COLO668 (cell line): Measurements from ENCODE around the gene RPTOR.

ENCODE experiments used
- DNase-seq: peaks from one replicate; lab custom pipeline; 2025; ENCODE audit not compliant: unreplicated experiment; lab: John Stamatoyannopoulos, UW

Gene RPTOR

DNA sequence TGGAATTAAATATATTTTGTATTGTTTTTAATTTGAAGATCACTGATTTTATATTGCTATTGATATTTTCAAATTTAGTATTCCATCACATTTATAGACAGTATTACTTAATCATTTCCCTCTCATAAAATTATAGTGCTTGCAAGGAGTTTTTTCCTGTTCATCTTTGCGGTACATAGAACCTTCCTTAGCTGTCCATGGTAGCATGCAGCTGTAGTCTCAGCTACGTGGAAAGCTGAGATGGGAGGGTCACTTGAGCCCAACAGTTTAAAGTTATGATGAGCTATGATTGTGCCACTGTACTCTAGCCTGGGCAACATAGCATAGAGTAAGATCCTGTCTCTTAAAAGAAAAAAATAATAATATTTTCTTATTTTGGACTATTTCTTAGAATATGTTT is 231.2 kb downstream of the RPTOR start:
- DNase-seq: no peak

GRCh38 chr17:80777274-80777673 is 232.6 kb downstream of the RPTOR start:
- no peak for DNase-seq

GRCh38 chr17:80778716-80779115 is 234.1 kb downstream of the RPTOR start:
- no peak for DNase-seq

DNA sequence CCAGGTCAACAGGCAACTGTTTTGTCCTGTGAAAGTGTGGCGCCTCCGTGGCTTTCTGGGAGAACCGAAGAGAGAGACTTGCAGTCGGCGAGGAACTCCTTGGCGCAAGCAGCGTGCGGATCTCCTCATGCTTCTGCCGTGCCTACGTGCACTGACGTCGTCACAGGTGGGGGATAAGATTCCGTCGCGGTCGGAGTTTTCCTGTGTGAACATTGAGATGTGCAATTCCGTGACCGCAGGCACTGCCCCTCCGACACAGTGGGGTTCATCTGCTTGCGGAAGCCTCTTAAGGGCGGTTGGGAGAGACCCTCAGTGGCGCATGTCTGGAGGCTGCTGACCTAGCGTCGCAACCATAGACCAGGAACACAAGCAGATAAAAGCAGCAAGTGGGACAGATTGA is 234.7 kb downstream of the RPTOR start:
- DNase-seq: no peak

GRCh38 chr17:80779961-80780380 is 235.3 kb downstream of the RPTOR start:
- DNase-seq: no peak

- no peak for DNase-seq
Measured at GRCh38 chr17:80780381-80781198, 236.0 kb downstream of the RPTOR start.

- no peak for DNase-seq
Measured at GRCh38 chr17:80781211-80781610, 236.6 kb downstream of the RPTOR start.

GRCh38 chr17:80781807-80782277 is 237.2 kb downstream of the RPTOR start:
- DNase-seq: no peak

GRCh38 chr17:80782536-80783427 is 238.1 kb downstream of the RPTOR start:
- no peak for DNase-seq

GRCh38 chr17:80783486-80783885 is 238.8 kb downstream of the RPTOR start:
- no peak for DNase-seq

- DNase-seq: no peak
Measured at GRCh38 chr17:80783971-80784370, 239.3 kb downstream of the RPTOR start.

DNA sequence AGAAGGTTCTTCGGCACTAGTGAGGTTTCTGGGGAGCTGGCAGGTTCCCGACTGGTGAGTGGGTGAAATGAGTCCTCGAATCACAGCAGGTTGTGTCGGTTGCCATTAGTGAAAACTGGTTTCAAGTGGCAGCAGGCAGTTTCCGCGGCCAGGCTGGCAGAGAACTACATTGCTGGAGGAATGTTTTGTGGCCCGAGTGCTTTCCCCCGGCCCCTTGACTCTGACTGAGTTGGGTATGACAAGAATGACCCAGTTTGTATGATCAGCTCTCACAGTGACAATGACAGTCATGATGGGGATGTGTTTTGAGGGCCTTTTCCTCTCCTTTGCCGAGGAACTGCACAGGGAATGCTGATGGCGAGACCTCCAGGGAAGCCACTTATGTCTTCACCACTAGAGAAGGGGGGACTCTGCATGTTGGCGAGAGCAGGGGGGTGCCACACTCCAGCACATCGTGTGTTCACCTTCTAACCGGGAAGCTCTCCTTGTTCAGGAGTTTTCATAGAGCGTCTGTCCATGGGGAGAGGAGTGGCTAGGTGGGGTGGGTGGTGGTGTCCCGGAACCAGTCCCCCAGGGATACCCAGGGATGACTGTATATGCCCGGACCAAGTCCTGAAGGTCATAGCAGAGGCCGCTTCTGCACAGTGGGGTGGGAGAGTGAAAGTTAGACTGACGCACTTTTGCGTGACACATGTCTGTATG is 241.0 kb downstream of the RPTOR start:
- DNase-seq: no peak

GRCh38 chr17:80786470-80786869 is 241.8 kb downstream of the RPTOR start:
- DNase-seq: no peak

DNA sequence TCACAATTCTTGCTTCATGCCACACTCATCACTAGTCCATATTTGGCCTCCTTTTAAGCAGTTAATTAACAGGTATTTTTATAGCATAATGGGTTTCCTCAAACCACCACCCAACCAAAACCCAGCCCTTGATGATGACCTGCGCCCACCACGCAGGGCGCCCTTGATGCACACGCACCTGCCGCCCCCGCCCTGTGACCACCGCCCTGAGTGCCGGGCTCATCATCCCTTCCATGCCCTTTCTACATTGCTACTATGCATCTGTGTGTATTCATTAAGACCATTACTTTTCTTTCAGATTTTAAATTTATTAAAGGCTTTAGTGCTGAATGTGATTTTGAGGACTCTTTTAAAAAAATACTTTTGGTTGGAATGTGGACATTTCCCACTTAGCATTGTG is 242.2 kb downstream of the RPTOR start:
- DNase-seq: no peak

- no peak for DNase-seq
Measured at GRCh38 chr17:80787881-80788280, 243.2 kb downstream of the RPTOR start.

DNA sequence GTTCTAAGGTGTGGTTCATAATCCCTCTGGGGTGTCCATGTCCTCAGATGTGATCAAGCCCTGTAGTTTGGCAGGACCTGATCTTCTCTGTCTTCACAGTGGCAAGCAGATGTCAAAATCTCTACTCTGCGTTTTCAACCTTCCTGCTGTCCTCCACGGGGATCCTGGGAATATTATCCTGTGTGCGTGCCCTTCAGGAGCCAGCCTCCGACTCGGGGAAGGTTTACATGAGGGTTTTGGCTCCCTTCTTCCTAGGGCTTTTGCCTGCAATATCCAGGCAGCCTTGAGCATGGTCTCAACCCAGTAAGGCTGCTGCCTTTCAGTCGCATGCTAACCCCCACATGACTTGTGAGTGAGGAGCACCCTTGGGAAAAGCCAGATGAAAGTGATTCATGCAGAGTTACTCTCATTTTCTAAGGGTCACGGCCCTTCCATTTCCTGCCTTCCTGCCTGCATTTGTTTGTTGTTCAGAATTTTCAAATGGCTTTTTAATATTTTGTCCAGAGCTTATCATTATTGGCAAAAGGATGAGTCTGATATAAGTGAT is 244.8 kb downstream of the RPTOR start:
- no peak for DNase-seq

DNA sequence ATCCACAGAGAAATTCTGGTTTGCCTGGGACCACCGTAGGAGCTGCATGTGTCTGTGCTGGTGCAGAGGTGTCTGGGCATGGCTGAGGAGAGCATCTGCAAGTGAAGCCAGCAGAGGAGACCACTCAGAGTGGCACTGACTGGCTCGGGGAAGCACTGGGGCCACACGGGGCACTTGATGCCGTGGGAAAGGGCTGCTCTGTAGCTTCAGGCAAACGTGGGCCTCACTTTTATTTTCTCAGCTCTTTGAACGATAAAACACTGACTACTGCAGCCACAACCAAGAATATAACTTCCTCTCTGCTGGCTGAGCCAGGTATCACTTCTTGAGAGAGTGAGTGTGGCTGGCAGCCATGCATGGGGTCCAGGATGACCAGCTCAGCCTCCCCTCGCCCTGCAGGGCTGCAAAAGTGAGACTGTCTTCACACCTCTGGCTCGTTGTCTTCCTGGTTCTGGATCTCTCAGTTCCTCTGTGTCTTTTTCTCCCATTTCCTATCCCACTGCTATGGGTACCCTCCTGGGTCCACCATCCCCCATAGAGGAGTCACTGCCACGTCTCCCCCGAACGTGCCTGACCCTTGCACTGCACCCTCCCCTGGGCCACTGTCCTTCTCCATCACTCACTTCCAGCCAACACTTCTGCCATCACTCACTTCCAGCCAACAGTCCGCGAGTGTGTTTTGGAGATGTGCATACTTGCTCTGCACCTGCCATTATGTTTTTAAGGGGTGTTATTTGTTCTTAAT is 245.6 kb downstream of the RPTOR start:
- no peak for DNase-seq

GRCh38 chr17:80790981-80791742 is 246.5 kb downstream of the RPTOR start:
- DNase-seq: no peak

DNA sequence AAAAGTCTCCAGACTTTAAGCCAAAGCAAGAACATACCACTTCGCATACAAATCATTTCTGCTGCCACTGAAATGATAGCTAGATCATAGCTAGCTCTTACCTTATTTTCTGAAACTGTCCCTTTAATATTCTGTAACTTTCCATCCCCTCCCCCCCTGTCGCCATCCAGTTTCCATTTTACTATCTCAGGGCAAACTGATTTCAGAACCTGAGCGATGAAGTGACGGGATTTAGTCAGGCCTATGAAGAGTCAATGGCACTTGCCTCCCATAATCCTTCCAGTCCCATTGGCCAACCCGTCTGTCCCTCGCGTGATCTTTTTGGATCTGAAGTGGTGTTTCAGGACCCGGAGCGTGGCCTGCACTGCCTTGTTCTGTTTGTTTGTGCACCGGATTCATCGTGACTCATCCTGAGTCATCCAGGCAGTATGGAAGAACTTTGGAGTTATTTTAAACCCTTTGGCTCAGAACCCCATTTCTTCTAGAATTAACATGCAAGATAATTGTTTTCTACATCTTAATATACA is 247.2 kb downstream of the RPTOR start:
- DNase-seq: peak; percentile 18
